NT2/D1 (cell line): ENCODE results near the gene SRGAP3.

Experiments
- SUZ12 ChIP-seq: IDR thresholded peaks from 2 replicates; pipeline ENCODE4 v1.6.1; 2011; ENCODE audit not compliant: insufficient read length, insufficient read depth; ENCODE audit errors: extremely low read depth
- YY1 ChIP-seq: IDR thresholded peaks from 2 replicates; pipeline ENCODE4 v1.6.1; 2011; ENCODE audit not compliant: insufficient read length, insufficient read depth
- ZNF274 ChIP-seq: IDR thresholded peaks from 2 replicates; pipeline ENCODE4 v1.6.1; 2011; ENCODE audit warnings: mild to moderate bottlenecking, low read depth, low read length

DNA sequence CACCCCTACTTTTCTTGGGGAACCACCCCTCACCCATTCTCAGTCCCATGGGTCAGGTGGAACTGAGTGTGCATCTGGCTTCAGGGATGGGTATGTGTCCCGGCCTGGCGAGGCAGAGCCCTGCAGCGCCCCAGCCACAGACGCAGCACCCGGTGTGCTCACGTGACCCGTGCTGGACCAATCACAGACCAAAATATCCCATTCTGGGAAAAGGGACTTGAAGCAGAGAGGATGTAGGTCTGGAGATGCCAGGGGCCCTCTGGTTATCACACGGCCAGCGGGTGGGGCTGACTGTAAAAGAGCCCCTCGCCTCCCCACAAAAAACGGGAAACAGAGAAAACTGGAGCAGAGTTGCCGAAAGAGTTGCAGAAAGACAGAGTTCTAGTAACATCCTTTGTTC, 148.2 kb downstream of the SRGAP3 start:
- TF ChIP-seq ZNF274, result no peak
- no peak for TF ChIP-seq SUZ12
- TF ChIP-seq YY1, result no peak
